Pons (tissue), 1 donor: ENCODE results near the gene FBXL13.

Source experiments
- DNase-seq: peaks from one replicate; pipeline ENCODE4 v3.0.0-alpha.2; 2016; ENCODE audit warnings: low spot score

Gene FBXL13

GRCh38 chr7:102896585-102896984 lies 178.0 kb downstream of the FBXL13 start:
- DNase-seq: no peak

GRCh38 chr7:102895602-102896001 lies 179.0 kb downstream of the FBXL13 start:
- DNase-seq: no peak

- no peak for DNase-seq
Observed at GRCh38 chr7:102892631-102893278, 181.8 kb downstream of the FBXL13 start.

GRCh38 chr7:102891693-102892261 lies 182.8 kb downstream of the FBXL13 start:
- peak; percentile 37 for DNase-seq

DNA sequence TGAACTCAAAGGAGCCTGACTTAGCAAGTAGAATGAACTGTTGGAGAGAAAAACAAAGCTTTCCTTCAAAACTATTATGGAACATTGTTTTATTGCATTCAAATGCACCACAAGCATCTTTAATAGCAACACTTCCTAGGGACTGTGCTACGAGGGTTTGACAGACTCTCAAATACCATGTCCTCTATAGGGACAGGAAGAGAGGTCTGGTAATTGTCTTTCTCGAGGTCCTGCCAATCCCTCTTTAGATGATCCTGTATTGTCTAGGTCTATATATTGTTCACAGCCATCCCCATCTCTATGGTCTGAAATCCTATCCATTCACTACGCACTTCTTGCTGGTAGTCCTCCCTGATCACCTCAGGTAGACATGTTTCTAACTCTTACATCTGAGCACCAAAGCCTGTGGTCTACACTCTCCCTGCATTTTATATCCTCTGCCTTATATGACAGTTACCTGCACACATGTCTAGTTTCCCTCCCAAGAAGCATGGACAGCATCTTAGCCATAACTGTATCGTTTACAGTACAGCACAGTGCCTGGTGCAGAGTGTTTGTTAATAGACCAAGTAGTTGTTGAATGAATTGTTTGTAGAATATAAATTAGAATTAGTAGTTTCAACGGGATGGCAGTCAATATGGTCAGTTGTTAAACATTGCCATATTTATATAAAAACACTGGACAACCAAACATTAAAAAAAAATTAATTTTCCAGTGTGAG lies 183.5 kb downstream of the FBXL13 start:
- DNase-seq: no peak

DNA sequence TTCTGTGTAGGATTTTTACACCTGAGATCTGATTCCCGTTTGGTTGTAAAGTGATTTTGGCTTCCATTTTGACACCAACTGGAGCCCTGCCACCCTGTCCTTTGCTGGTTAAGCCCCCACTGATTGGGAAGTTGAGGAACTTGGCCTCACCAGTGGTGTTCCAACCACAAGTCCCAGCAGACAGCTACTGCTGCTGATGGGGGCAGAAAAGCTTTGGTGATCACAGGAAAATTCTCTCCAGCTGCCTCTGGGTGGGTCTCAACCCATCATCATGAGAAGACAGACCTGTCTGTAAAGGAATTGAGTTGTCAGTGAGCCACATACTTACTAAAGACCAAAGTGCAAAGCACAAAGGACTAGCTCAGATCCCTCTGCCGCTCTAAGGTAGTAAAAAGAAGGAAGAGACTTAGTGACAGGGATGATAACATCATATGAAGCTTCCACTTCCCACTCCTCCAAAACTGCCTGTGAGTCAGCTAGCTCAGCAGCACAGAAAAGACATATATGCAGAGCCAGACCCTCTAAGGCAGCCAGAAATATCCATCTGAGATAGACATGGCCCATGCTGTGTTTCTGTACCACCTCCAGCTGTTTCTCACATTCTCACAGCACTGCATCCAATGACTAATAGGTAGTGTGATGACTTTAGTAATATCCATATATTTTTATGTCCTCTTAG lies 184.2 kb downstream of the FBXL13 start:
- no peak for DNase-seq

DNA sequence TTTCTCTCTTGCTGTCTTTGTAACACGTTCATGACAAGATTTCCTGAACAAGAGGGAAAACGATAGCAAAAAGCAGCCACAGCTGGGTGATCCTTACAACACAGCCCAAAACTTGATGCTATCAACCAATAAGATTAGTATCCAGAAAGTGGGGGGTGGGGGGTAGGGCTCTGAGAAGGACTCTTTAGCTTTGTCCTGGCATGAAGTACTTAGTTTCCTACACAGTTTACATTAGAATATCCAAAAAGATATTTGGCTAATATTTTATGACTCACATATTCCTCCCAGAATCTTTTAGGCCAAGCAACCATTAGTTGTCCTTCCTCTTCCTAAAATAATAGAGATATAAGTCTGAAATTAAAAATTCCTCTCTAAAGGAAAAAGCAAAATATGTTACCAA lies 184.7 kb downstream of the FBXL13 start:
- DNase-seq: no peak

- DNase-seq: no peak
Observed at GRCh38 chr7:102888561-102889233, 185.9 kb downstream of the FBXL13 start.

DNA sequence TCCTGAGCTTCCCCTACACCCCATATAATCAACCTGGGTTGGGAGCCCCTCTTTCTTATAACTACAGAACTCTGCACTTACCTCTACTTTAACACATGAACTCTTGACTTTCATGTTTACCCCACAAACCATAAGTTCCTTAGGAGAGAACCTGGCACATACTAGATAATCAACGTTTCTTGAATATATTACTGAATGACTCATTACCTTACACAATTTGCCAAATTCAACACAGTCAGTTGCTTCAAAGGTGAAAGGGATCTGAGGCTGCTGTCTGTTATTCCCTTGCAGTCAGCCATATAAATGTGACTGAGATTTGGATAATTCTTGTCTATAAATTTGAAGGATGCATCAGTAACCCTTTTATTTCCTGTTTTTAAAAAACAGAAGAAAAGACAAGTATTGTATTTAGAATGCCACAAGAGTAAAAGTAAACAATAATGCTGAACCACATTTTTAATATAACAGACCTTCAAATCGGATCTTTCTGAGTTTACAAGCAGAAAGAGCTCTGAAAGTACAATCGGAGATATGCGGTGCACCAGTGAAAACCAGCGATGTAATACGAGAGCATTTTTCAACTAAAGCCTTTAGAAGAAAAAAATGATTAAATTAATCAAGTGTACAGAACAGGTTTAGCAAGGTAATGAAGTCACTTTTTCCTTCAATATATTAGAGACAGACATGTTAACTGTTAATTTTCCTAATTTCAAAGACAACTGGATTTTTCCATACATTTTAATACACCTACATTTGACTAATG lies 191.3 kb downstream of the FBXL13 start:
- no peak for DNase-seq

DNA sequence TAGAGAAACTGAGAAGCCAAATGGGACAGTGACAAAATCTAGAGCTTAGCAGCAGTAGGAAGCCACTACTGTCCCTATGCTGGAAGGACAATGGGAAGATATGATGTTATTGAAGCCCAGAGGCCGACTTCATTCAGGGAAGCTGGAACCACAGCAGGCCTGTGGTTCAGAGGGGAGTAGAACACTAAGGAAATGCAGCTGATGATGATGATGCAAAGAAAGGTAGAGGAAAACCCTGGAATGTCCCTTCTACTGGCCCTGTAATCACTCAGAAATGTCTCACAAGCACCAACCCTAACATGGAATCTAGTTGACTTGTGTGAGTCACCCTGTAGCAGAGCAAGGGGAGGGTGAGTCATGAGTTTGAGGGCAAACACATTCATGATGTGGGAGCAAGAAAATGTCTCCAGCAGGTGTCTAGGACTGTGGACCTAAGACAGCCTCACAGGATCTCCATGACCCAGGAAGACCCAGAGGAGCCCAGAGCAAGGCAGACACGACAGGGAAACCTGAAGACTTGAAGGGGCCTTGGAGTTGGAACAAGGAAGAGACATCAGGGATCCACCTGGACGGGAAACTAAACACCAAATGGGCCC lies 198.8 kb downstream of the FBXL13 start:
- no peak for DNase-seq

GRCh38 chr7:102874966-102875365 lies 199.6 kb downstream of the FBXL13 start:
- DNase-seq: no peak

- no peak for DNase-seq
Observed at GRCh38 chr7:102874166-102874829, 200.3 kb downstream of the FBXL13 start.

DNA sequence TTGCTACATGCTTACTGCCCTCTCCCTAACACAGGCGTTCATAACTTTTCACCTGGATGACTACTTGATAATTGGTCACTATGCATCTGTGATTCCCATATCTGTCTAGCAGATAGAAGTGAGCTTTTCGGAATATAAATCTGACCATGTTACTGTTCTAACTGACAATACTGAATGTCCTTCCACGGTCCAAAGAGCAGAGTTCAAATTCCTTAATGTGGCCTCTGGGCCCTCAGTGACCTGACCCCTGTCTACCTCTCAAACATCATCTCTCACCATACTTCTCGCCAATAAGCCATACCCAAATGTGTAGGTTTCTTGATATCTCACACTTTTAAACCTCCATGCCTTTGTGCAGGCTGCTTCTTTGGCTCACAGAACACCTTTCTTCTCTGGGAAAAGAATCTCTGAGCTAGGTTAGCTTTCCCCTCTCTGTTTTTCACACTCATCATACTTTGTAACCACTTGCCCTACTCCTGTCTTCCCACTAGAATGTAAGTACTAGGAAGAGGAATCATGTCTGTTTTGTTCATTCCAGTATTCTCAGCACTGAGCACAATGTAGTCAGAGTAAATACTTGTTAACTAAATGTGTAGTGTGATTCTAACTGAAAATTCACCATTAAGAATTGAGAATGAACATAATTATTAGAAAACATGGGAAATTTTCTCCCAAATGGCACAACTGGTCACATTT lies 201.0 kb downstream of the FBXL13 start:
- DNase-seq: no peak

DNA sequence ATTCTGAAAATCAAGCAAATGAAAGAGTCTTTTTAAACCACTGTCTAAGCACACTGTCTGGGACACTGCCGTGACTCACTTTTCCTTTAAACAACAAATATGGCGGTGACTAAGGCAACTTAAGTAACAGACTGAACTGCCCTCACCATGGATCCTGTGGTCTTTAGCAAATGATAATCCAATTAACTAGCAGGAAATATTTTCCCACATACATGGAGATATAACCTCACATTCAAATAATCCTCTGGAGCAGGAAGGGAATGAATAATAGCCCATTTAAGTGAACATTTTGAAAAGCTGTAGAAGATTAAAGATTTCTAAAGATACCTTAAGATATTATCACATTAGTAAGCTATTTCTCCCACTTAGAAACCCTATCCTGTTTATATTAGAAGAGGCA lies 202.1 kb downstream of the FBXL13 start:
- DNase-seq: no peak

DNA sequence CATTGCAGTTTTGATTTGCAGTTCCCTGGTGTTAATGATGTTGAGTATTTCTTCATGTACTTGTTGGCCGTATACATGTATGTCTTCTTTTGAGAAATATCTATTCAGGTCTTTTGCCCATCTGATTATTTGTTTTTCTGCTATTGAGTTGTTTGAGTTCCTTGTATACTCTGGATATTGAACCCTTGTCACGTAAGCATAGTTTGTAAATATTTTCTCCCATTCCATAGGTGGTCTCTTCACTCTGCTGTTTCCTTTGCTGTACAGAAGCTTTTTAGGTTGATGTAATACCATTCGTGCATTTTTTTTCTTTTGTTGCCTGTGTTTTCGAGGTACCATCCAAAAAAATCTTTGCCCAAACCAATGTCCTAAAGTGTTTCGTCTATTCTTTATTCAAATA lies 205.4 kb downstream of the FBXL13 start:
- DNase-seq: no peak

- no peak for DNase-seq
Observed at GRCh38 chr7:102866535-102867215, 207.9 kb downstream of the FBXL13 start.

GRCh38 chr7:102864958-102865357 lies 209.6 kb downstream of the FBXL13 start:
- DNase-seq: no peak

DNA sequence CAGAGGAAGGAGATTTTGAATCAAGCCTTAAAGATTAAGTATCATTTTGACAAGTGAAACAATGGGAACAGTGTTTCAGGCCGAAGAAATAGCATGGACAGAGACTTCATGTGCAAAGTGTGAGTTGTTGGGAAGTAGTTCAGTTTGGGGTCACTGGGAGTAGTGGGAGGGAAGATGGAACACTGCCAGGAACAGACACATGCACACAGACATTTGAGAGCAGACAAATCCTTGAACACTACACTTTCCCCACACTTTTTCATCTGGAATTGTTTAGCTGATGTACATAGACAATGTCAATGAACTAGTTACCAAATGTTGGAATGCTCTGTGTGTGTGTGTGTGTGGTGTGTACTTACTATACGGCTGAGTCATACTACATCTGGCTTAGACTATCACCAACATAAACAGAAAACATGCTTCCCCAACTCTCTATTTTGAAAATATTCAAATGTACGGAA lies 214.2 kb downstream of the FBXL13 start:
- DNase-seq: no peak

GRCh38 chr7:102859799-102860125 lies 214.8 kb downstream of the FBXL13 start:
- DNase-seq: no peak
